Hepatocyte (in vitro differentiated cells): ENCODE results near the gene KIF26B. TPM values are rescaled to one million over a fixed set of nuclear protein-coding genes. Genes with fewer than 3 reads are reported as not detected.

Source experiments
- DNase-seq: peaks from one replicate; pipeline ENCODE4 v3.0.0-alpha.2; 2016; ENCODE audit warnings: low spot score
- H2AFZ ChIP-seq: fragments of 200-600 bp; sonication (generic); 2 replicates; pipeline ENCODE4 v1.6.0; 2016; ENCODE audit warnings: antibody characterized with exemption, mild to moderate bottlenecking
- H3K27ac ChIP-seq: fragments of 200-600 bp; sonication (generic); 2 replicates; pipeline ENCODE4 v1.5.1; 2016; ENCODE audit warnings: mild to moderate bottlenecking
- H3K27me3 ChIP-seq: fragments of 200-600 bp; sonication (generic); 2 replicates; pipeline ENCODE4 v1.6.1; 2016
- H3K36me3 ChIP-seq: fragments of 200-600 bp; sonication (generic); replicated peaks from 2 replicates; pipeline ENCODE4 v1.5.1; 2016; ENCODE audit warnings: low read depth; ENCODE audit not compliant: insufficient read depth
- H3K4me1 ChIP-seq: fragments of 200-600 bp; sonication (generic); 2 replicates; pipeline ENCODE4 v1.5.1; 2016; ENCODE audit warnings: mild to moderate bottlenecking, moderate library complexity; ENCODE audit not compliant: insufficient read depth
- H3K4me2 ChIP-seq: fragments of 200-600 bp; sonication (generic); 2 replicates; pipeline ENCODE4 v1.6.0; 2016
- H3K4me3 ChIP-seq: fragments of 200-600 bp; sonication (generic); 2 replicates; pipeline ENCODE4 v1.5.1; 2016; ENCODE audit warnings: mild to moderate bottlenecking
- H3K79me2 ChIP-seq: fragments of 200-600 bp; sonication (generic); 2 replicates; pipeline ENCODE4 v1.6.0; 2017; ENCODE audit warnings: mild to moderate bottlenecking
- H3K9me2 ChIP-seq: fragments of 200-600 bp; sonication (generic); replicated peaks from 2 replicates; pipeline ENCODE4 v1.6.0; 2017; ENCODE audit warnings: mild to moderate bottlenecking; ENCODE audit not compliant: insufficient read depth
- H3K9me3 ChIP-seq: fragments of 200-600 bp; sonication (generic); 2 replicates; pipeline ENCODE4 v1.5.1; 2016; ENCODE audit warnings: low read depth, mild to moderate bottlenecking
- H4K20me1 ChIP-seq: fragments of 200-600 bp; sonication (generic); 2 replicates; pipeline ENCODE4 v1.6.0; 2016; ENCODE audit warnings: mild to moderate bottlenecking; ENCODE audit not compliant: insufficient read depth, poor library complexity, severe bottlenecking
- CTCF ChIP-seq: fragments of 200-600 bp; sonication (generic); IDR thresholded peaks from 2 replicates; pipeline ENCODE4 v1.5.1; 2016; ENCODE audit warnings: antibody characterized with exemption, mild to moderate bottlenecking; ENCODE audit not compliant: poor library complexity
- EZH2 ChIP-seq: fragments of 200-600 bp; sonication (generic); IDR thresholded peaks from 2 replicates; pipeline ENCODE4 v1.6.1; 2016; ENCODE audit warnings: antibody characterized with exemption, mild to moderate bottlenecking, borderline replicate concordance
- EZH2phosphoT487 ChIP-seq: fragments of 200-600 bp; sonication (generic); IDR thresholded peaks from one replicate; pipeline ENCODE4 v1.6.1; 2018; ENCODE audit warnings: antibody characterized with exemption, mild to moderate bottlenecking, low read depth, moderate library complexity; ENCODE audit not compliant: unreplicated experiment, severe bottlenecking
- WGBS: methylation state at CpG from one replicate; pipeline ENCODE4 v1.1.6; 2016; ENCODE audit warnings: low lambda C conversion rate; ENCODE audit errors: missing lambda C conversion rate; 5-methylcytosine and 5-hydroxymethylcytosine counted together
- polyA plus RNA-seq: library from polyadenylated mRNA; unstranded; fragments of >200 nt; fragmentation: Nextera tagmentation; extraction: Ambion mirVana; gene quantifications from 2 replicates; pipeline ENCODE4 v1.2.1, GENCODE V29; 2016
- total RNA-seq: library from RNA; depleted of rRNA; stranded (reverse); fragments of >200 nt; gene quantifications from 2 replicates; pipeline ENCODE4 v1.2.3, GENCODE V29; 2014

The KIF26B gene
- total and polyA plus RNA-seq, 2 experiments from 2014 or later, result 12.7 to 21.6 TPM

GRCh38 chr1:245201201-245201600 lies 46.4 kb downstream of the KIF26B start:
- H3K79me2 ChIP-seq, result peaks cover 72% of the 10 kb centered on the region
- H3K9me2 ChIP-seq, result no peaks in the 10 kb centered on the region
- no peaks in the 10 kb centered on the region for H3K36me3 ChIP-seq
- H3K9me3 ChIP-seq, result no peaks in the 10 kb centered on the region
- DNase-seq, result no peak
- H4K20me1 ChIP-seq, result peaks cover 15% of the 10 kb centered on the region
- peaks cover 16% of the 10 kb centered on the region for H3K4me1 ChIP-seq
- H3K4me3 ChIP-seq, result no peak overlapping the region
- H3K27me3 ChIP-seq, result no peaks in the 10 kb centered on the region
- 77% methylated on average over 4 of the region's 4 CpGs for WGBS
- peak overlapping the region; percentile 24 for H3K4me2 ChIP-seq
- peak overlapping the region; percentile 10 for H3K27ac ChIP-seq
- no peak overlapping the region for H2AFZ ChIP-seq
- TF ChIP-seq EZH2phosphoT487 (no peak), CTCF (no peak), EZH2 (no peak)

- TF ChIP-seq EZH2 (no peak), CTCF (no peak), EZH2phosphoT487 (no peak)
- peak overlapping the region; percentile 10 for H3K27ac ChIP-seq
- DNase-seq, result no peak
- peak overlapping the region; percentile 24 for H3K4me2 ChIP-seq
- no peaks in the 10 kb centered on the region for H3K9me2 ChIP-seq
- 58% methylated on average over 5 of the region's 5 CpGs for WGBS
- no peak overlapping the region for H2AFZ ChIP-seq
- H3K79me2 ChIP-seq, result peaks cover 72% of the 10 kb centered on the region
- no peaks in the 10 kb centered on the region for H3K9me3 ChIP-seq
- no peaks in the 10 kb centered on the region for H3K27me3 ChIP-seq
- H3K4me3 ChIP-seq, result no peak overlapping the region
- H3K4me1 ChIP-seq, result peaks cover 22% of the 10 kb centered on the region
- H3K36me3 ChIP-seq, result no peaks in the 10 kb centered on the region
- peaks cover 21% of the 10 kb centered on the region for H4K20me1 ChIP-seq
Measured at GRCh38 chr1:245201827-245202226, 47.0 kb downstream of the KIF26B start.

GRCh38 chr1:245205396-245205795 lies 50.6 kb downstream of the KIF26B start:
- H2AFZ ChIP-seq, result no peak overlapping the region
- no peaks in the 10 kb centered on the region for H3K27me3 ChIP-seq
- H3K36me3 ChIP-seq, result no peaks in the 10 kb centered on the region
- H4K20me1 ChIP-seq, result peaks cover 15% of the 10 kb centered on the region
- 60% methylated on average over 3 of the region's 3 CpGs for WGBS
- H3K4me1 ChIP-seq, result peaks cover 25% of the 10 kb centered on the region
- peaks cover 83% of the 10 kb centered on the region for H3K79me2 ChIP-seq
- H3K27ac ChIP-seq, result no peak overlapping the region
- TF ChIP-seq EZH2 (no peak), EZH2phosphoT487 (no peak), CTCF (no peak)
- no peak overlapping the region for H3K4me3 ChIP-seq
- DNase-seq, result no peak
- H3K9me2 ChIP-seq, result no peaks in the 10 kb centered on the region
- no peak overlapping the region for H3K4me2 ChIP-seq
- no peaks in the 10 kb centered on the region for H3K9me3 ChIP-seq

- no peak overlapping the region for H3K27ac ChIP-seq
- H3K9me2 ChIP-seq, result no peaks in the 10 kb centered on the region
- 65% methylated on average over 1 of the region's 1 CpG for WGBS
- peaks cover 22% of the 10 kb centered on the region for H3K4me1 ChIP-seq
- DNase-seq, result peak; percentile 64
- no peaks in the 10 kb centered on the region for H3K36me3 ChIP-seq
- peaks cover 82% of the 10 kb centered on the region for H3K79me2 ChIP-seq
- no peaks in the 10 kb centered on the region for H3K27me3 ChIP-seq
- no peaks in the 10 kb centered on the region for H3K9me3 ChIP-seq
- no peak for TF ChIP-seq EZH2phosphoT487
- TF ChIP-seq EZH2, result no peak
- no peak for TF ChIP-seq CTCF
- no peak overlapping the region for H2AFZ ChIP-seq
- no peak overlapping the region for H3K4me2 ChIP-seq
- peaks cover 13% of the 10 kb centered on the region for H4K20me1 ChIP-seq
- H3K4me3 ChIP-seq, result no peak overlapping the region
Measured at GRCh38 chr1:245205864-245206263, 51.1 kb downstream of the KIF26B start.
